Smooth muscle cell (in vitro differentiated cells): ENCODE measurements around the gene GRIA4. TPM values are rescaled to one million over a fixed set of nuclear protein-coding genes. Genes with fewer than 3 reads are reported as not detected.

Source experiments
- DNase-seq: peaks from one replicate; lab custom pipeline; 2025; ENCODE audit not compliant: unreplicated experiment; lab: John Stamatoyannopoulos, UW
- H2AFZ ChIP-seq: fragments of 200-600 bp; sonication (generic); 2 replicates; pipeline ENCODE4 v1.6.0; 2016; ENCODE audit warnings: antibody characterized with exemption, low read depth, mild to moderate bottlenecking
- H3F3A ChIP-seq: fragments of 200-600 bp; sonication (generic); 2 replicates; pipeline ENCODE4 v1.6.0; 2017; ENCODE audit warnings: antibody characterized with exemption, low read depth
- H3K27ac ChIP-seq: fragments of 200-600 bp; sonication (generic); 2 replicates; pipeline ENCODE4 v1.5.1; 2016; ENCODE audit warnings: low read depth, mild to moderate bottlenecking
- H3K27me3 ChIP-seq: fragments of 200-600 bp; sonication (generic); 2 replicates; pipeline ENCODE4 v1.6.1; 2016; ENCODE audit warnings: low read depth, mild to moderate bottlenecking
- H3K36me3 ChIP-seq: fragments of 200-600 bp; sonication (generic); 2 replicates; pipeline ENCODE4 v1.5.1; 2016; ENCODE audit warnings: low read depth
- H3K4me1 ChIP-seq: fragments of 200-600 bp; sonication (generic); 2 replicates; pipeline ENCODE4 v1.5.1; 2016; ENCODE audit warnings: low read depth
- H3K4me2 ChIP-seq: fragments of 200-600 bp; sonication (generic); 2 replicates; pipeline ENCODE4 v1.6.0; 2016; ENCODE audit warnings: mild to moderate bottlenecking
- H3K4me3 ChIP-seq: fragments of 200-600 bp; sonication (generic); 2 replicates; pipeline ENCODE4 v1.5.1; 2016; ENCODE audit warnings: mild to moderate bottlenecking
- H3K79me2 ChIP-seq: fragments of 200-600 bp; sonication (generic); 2 replicates; pipeline ENCODE4 v1.6.0; 2016; ENCODE audit warnings: low read depth, mild to moderate bottlenecking
- H3K9ac ChIP-seq: fragments of 200-600 bp; sonication (generic); 2 replicates; pipeline ENCODE4 v1.6.0; 2016; ENCODE audit warnings: low read depth
- H3K9me3 ChIP-seq: fragments of 200-600 bp; sonication (generic); replicated peaks from 2 replicates; pipeline ENCODE4 v1.5.1; 2016; ENCODE audit warnings: low read depth
- H4K20me1 ChIP-seq: fragments of 200-600 bp; sonication (generic); 2 replicates; pipeline ENCODE4 v1.6.0; 2016; ENCODE audit warnings: low read depth
- CTCF ChIP-seq: fragments of 200-600 bp; sonication (generic); IDR thresholded peaks from 2 replicates; pipeline ENCODE4 v1.5.1; 2017; ENCODE audit warnings: borderline replicate concordance, mild to moderate bottlenecking, antibody characterized with exemption; ENCODE audit not compliant: insufficient read depth, poor library complexity, severe bottlenecking
- WGBS: methylation state at CpG from one replicate; pipeline ENCODE4 v1.1.7; 2016; ENCODE audit warnings: low lambda C conversion rate; 5-methylcytosine and 5-hydroxymethylcytosine counted together
- polyA plus RNA-seq: library from polyadenylated mRNA; unstranded; fragments of >200 nt; fragmentation: Nextera tagmentation; extraction: Ambion mirVana; gene quantifications from 2 replicates; pipeline ENCODE4 v1.2.1, GENCODE V29; 2016
- total RNA-seq: library from RNA; depleted of rRNA; stranded (reverse); fragments of >200 nt; gene quantifications from 2 replicates; pipeline ENCODE4 v1.2.3, GENCODE V29; 2014

GRIA4 gene
- total and polyA plus RNA-seq, 2 experiments from 2014 or later = 3.1 TPM; not detected in 1

- no peaks in the 10 kb centered on the region for H3K9me3 ChIP-seq
- H4K20me1 ChIP-seq = no peaks in the 10 kb centered on the region
- H2AFZ ChIP-seq = no peak overlapping the region
- no peak for DNase-seq
- no peak overlapping the region for H3K4me2 ChIP-seq
- no peaks in the 10 kb centered on the region for H3K27me3 ChIP-seq
- no peaks in the 10 kb centered on the region for H3K4me1 ChIP-seq
- H3K79me2 ChIP-seq = no peaks in the 10 kb centered on the region
- 87% methylated on average over 22 of the region's 22 CpGs for WGBS
- H3K4me3 ChIP-seq = no peak overlapping the region
- H3K9ac ChIP-seq = no peak overlapping the region
- H3F3A ChIP-seq = no peaks in the 10 kb centered on the region
- H3K36me3 ChIP-seq = no peaks in the 10 kb centered on the region
- H3K27ac ChIP-seq = no peak overlapping the region
- no peak for TF ChIP-seq CTCF
These were observed 350.7 kb downstream of the GRIA4 start for GRCh38 chr11:105960252-105961245.

GRCh38 chr11:105968021-105968697, 358.3 kb downstream of the GRIA4 start:
- Histone ChIP-seq H2AFZ (no peak overlapping the region), H4K20me1 (no peaks in the 10 kb centered on the region), H3F3A (no peaks in the 10 kb centered on the region), H3K79me2 (no peaks in the 10 kb centered on the region), H3K4me1 (no peaks in the 10 kb centered on the region), H3K4me3 (no peak overlapping the region), H3K36me3 (no peaks in the 10 kb centered on the region), H3K9me3 (no peaks in the 10 kb centered on the region), H3K9ac (no peak overlapping the region), H3K27ac (no peak overlapping the region), H3K27me3 (no peaks in the 10 kb centered on the region), H3K4me2 (no peak overlapping the region)
- no peak for DNase-seq
- 78% methylated on average over 3 of the region's 3 CpGs for WGBS
- TF ChIP-seq CTCF = no peak

DNA sequence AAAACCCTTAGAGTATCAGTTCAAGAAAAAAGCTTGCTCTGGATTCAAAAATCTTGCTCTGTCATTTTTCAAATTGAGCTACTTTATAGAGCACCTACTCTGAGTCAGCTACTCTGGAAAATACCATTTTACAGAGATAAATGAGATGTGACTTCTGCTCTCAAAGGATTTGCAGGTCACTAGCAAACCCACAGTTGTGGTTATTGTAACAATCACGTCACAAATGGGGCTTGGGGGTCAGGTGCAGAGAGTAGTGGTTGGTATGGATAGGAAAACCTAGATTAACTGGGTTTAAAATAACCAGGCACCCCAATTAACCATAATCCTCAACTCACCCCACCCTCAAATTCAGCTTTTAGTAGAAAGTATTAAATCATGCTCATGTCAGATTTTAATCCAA, 359.9 kb downstream of the GRIA4 start:
- Histone ChIP-seq H3K4me2 (no peak overlapping the region), H3K27me3 (no peaks in the 10 kb centered on the region), H3K36me3 (no peaks in the 10 kb centered on the region), H3K27ac (no peak overlapping the region), H3K9ac (no peak overlapping the region), H4K20me1 (no peaks in the 10 kb centered on the region), H2AFZ (no peak overlapping the region), H3K4me1 (no peaks in the 10 kb centered on the region), H3K79me2 (no peaks in the 10 kb centered on the region), H3K9me3 (no peaks in the 10 kb centered on the region), H3K4me3 (no peak overlapping the region), H3F3A (no peaks in the 10 kb centered on the region)
- 36% methylated on average over 1 of the region's 1 CpG for WGBS
- no peak for TF ChIP-seq CTCF
- DNase-seq = no peak
